ENCODE measurements around the gene RPL10A.

GRCh38 chr6:35427435-35427834, 40.8 kb upstream of the RPL10A start:
- TF ChIP-seq CTCF (IDR thresholded peaks at IDR 0.05): no peak
- no peak for TF ChIP-seq POLR2A (IDR thresholded peaks at IDR 0.05)
